HG02642 (cell line): Measurements from ENCODE around the gene INSYN2A.

Source experiments
- ATAC-seq: cut with Tn5 transposase; IDR thresholded peaks from one replicate; pipeline ENCODE4 v1.9.1; 2021; ENCODE audit warnings: mild to moderate bottlenecking; ENCODE audit not compliant: unreplicated experiment, poor library complexity

The INSYN2A gene

DNA sequence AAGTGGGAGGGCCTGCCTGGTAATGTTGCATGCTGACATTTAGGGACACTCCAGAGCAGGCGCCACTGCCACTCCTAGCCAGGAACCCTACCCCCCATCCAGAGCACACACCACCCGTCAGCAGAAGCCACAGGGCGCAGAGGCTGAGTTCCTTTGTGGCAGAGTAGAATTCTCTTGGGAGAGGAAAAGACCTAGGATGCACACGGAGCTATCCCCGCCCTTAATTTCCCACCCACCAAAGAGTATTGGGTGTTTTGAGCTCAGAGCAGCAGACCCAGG lies 702 bp upstream of the INSYN2A start:
- no peak for ATAC-seq

GRCh38 chr10:127195571-127196281 lies 665 bp downstream of the INSYN2A start:
- ATAC-seq = no peak

DNA sequence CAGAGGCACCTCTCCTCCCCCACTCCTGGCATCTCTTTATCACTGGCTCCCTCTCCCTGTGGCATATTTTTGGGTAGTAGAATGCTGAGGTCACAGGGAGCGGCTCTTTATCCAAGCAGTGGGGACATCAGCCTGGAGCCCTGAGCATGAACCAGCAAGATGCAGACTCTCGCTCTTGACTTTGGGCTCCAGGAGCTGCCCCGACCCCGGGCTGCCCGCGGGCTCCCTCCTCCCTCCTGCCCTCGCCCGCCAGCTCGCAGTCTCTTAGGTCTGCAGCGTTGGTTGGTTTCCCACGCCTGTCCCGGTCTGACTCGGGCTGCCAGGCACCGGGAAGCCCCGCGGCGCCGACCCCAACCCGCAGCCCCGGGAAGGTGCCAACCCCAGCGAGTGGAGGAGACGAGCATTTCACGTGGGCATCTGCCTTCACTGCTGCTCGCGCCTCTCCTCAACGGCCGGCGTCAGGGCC lies 1.3 kb downstream of the INSYN2A start:
- ATAC-seq = no peak

GRCh38 chr10:127194599-127194998 lies 1.8 kb downstream of the INSYN2A start:
- ATAC-seq = no peak

DNA sequence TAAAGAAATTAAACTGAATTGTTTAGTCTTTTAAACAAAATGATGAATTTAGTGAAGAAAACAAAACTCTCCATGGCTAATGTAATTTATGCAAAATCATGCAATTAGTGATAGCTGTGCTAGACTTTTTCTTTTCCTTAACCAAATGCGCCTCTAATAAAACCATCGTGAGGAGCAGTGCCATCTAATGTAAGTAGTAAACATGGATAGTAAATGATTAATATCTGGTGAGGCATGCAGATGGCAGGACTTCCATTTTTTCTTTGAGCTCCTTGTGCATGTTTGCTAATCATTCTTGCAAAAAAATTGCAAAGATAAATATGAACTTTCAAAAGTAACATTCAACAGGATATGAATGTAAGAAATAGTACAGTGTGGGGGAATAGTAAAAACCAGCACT lies 2.3 kb downstream of the INSYN2A start:
- ATAC-seq = no peak

- ATAC-seq = no peak
Observed at GRCh38 chr10:127193125-127193524, 3.3 kb downstream of the INSYN2A start.

DNA sequence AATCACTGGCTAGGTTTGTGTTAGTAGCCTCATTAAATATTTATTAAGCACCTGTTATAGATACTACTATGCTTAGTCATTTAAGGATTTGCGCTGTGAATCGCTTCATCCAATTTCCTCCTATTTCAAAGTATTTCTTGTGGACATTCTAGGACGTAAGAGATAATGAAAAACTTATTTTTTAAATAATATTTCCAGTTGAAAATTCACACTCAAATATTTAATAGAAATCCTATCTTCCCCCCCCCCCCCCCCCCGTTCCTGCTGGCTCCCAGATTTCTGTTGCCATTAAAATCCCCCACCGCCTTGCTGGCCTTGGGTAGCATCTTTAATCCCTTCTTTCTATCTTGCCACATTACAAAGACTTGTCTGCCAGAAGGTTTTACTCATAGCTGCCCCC lies 6.0 kb downstream of the INSYN2A start:
- ATAC-seq = no peak

DNA sequence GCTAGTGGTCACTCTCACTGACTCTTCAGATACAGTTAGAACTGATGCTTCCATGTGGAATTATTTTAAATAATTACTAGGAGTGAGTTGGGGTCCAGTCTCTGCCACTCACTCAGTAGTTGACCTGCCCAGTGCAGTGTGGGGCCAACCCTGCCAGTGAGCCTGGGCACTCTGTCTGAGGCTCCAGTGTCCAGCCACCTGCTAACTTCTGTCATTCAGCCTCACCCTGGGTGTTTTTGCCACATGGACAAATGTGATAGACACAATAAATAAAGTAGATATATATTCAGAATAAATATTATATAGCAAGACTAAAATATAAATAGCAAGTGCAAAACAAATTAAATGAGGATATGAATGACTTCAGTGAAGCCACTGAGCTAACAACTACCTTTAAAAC lies 7.2 kb downstream of the INSYN2A start:
- no peak for ATAC-seq

GRCh38 chr10:127186813-127187212 lies 9.6 kb downstream of the INSYN2A start:
- ATAC-seq = no peak

DNA sequence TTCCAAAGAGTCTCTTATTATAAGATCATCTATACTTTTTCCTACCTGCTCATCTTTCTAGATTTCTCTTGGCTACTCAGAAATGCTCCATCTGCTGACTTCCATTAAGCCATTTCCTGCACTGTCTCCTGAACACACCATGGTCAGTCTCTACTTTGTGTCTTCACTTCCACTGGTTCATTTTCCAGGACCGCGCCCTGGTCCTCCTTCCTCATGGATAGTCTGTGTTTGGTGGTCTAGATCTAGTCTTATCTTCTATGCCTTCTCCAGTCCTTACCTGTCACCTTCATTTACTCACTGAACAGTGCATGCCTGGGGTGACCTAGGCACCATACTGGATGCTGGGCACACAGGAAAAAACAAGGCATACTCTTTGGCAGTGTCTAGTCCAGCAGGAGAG lies 11.8 kb downstream of the INSYN2A start:
- no peak for ATAC-seq

GRCh38 chr10:127182161-127182560 lies 14.2 kb downstream of the INSYN2A start:
- no peak for ATAC-seq

DNA sequence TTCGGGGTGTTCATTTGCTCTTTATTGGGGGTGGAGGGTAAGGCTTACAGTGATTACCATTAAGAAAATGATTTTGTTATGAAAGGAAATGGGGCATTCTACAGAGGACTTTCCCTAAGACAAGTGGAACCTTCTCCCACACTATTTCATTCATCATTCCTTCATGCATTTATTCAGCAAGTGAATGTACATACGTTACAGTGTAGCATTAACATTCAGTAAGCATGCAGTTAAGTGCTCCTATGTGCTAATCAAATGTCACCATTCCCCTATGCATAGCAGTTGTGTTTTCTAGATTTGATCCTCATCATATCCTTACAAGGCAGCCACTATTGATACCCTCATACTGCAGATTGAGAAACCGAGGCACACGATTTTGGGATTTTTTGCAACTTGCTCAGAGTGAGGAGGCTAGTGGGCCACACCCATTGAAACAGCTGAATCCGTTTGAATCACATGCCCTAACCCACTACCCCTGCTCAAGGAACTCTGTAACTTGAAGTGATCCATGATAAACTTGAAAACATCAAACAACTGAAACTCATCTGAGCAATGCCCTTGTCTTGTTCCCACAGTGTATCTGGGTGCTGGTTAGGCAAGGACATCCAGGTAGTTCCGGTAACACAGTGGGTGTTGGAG lies 16.7 kb downstream of the INSYN2A start:
- no peak for ATAC-seq

GRCh38 chr10:127176649-127177048 lies 19.7 kb downstream of the INSYN2A start:
- no peak for ATAC-seq

- no peak for ATAC-seq
Observed at GRCh38 chr10:127175357-127176110, 20.9 kb downstream of the INSYN2A start.

DNA sequence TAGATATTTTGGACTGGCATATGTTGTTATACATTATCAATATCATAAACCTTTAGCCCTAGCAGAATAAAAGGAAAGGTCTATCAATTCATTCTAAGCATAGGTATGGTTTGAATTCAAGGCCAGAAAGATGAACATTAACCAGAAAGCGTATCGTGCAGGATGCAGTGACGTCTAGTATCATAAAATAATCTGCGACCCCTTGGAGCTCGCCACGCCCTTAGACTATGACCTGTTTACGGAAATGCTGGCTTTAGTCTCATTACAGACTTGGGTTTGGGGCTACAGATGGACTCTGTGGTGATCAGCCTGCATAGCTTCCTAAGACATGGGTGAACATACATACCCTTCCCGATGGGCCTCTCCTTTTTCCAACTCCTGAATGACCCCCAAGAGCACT lies 21.5 kb downstream of the INSYN2A start:
- no peak for ATAC-seq

- ATAC-seq = no peak
Observed at GRCh38 chr10:127168261-127168660, 28.1 kb downstream of the INSYN2A start.

GRCh38 chr10:127162841-127163240 lies 33.5 kb downstream of the INSYN2A start:
- no peak for ATAC-seq

GRCh38 chr10:127161482-127161881 lies 34.9 kb downstream of the INSYN2A start:
- no peak for ATAC-seq

DNA sequence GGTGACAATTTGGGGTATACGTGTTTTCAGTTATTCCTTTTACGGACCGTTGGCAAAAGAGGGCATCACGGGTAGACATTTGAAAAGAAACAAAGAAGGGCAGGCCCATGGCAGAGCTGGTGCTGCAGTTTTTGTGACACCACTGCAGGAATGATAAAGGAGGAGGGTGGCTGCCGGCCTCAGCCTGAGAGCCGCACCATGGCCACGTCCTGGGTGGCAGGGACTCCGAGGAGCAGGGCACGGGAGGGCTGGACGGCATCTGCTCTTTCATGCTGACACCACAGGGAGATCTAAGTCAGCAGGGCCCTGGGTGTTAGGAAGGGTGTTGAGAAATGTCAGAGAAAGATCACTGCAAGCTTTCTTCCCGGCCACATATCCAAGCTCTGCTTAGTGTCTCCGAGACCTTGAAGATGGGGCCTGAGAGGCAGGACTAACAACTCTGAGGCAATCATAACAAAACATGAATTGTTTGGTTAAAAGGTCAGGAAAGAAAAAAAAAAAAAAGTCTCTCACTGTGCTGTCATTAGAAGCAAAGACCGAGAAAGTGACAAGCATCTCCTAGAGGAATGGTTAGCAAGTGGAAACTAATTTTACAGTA lies 36.6 kb downstream of the INSYN2A start:
- ATAC-seq = no peak

- ATAC-seq = no peak
Observed at GRCh38 chr10:127158662-127159061, 37.7 kb downstream of the INSYN2A start.

DNA sequence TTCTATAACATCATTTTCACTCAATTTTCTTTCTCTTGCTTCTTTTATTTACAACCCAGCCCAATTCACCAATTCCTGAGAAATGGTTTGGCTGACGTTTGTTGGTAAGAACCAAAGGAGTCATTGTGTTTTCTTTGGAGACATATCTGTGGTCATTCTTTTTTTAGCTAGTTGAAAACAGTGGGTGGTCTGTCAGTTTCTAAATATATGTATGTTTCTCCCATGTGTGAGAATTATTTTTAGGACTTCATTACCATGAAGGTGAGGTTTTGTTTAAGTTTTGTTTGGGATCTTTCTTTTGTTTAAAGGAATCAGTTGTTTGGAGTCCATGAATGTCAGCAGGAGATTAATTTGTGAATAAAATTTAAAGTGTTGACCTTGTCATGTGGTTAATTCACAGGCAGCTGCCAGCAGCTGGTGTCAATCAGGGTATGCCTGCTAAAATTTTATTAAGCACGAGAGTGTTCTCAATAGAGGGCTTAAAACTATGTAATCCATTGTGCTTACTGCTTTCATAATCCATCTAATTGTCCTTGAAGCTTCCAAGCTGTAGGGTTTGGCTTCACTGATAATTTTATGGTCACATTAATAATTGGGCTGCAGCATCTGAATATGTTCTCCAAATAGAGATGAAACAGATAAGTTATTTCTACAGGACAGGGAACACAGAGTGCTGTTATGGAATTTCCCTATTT lies 38.7 kb downstream of the INSYN2A start:
- no peak for ATAC-seq
